Activated B cell treated with CpG ODN at 0.5 μM for 24 hours (primary cell): Measurements from ENCODE around the gene UBXN4. TPM values are rescaled to one million over a fixed set of nuclear protein-coding genes. Genes with fewer than 3 reads are reported as not detected.

Experiments used
- ATAC-seq: fragments of 200-7000 bp; cut with Tn5 transposase; one replicate; pipeline ENCODE4 v1.10.0; 2021; ENCODE audit warnings: low read depth, mild to moderate bottlenecking, moderate library complexity
- CTCF ChIA-PET: fragments of 350-600 bp; sonication (Branson Sonifier 250); formaldehyde crosslinking; loops from one replicate; lab custom pipeline; 2021; ENCODE audit warnings: antibody characterized with exemption; lab: Charles Lee
- POLR2A ChIA-PET: fragments of 350-600 bp; sonication (Branson Sonifier 250); formaldehyde crosslinking; loops from one replicate; lab custom pipeline; 2021; ENCODE audit warnings: antibody characterized with exemption; lab: Charles Lee
- DNase-seq: peaks from one replicate; pipeline ENCODE4 v3.0.0; 2022
- H3K27ac Mint-ChIP-seq: one replicate; pipeline ENCODE4 v1.8.0; 2020; ENCODE audit warnings: mixed read lengths
- H3K27me3 Mint-ChIP-seq: one replicate; pipeline ENCODE4 v1.8.0; 2021; ENCODE audit warnings: mixed read lengths
- H3K36me3 Mint-ChIP-seq: one replicate; pipeline ENCODE4 v1.8.0; 2021; ENCODE audit warnings: low read depth, mixed read lengths
- H3K4me1 Mint-ChIP-seq: one replicate; pipeline ENCODE4 v1.8.0; 2021; ENCODE audit warnings: mixed read lengths
- H3K4me3 Mint-ChIP-seq: one replicate; pipeline ENCODE4 v1.8.0; 2020; ENCODE audit warnings: mild to moderate bottlenecking, mixed read lengths
- H3K9me3 Mint-ChIP-seq: one replicate; pipeline ENCODE4 v1.8.0; 2020; ENCODE audit warnings: mixed read lengths
- intact Hi-C: fragments of 100-400 bp; cut with micrococcal nuclease; formaldehyde crosslinking; loops from one replicate; pipeline ENCODE4 v1.15.1; 2024
- total RNA-seq: library from RNA; stranded (reverse); gene quantifications from 2 replicates; pipeline ENCODE4 v1.2.3, GENCODE V29; 2022
- TF ChIP-seq, protein P1 (sequence below): fragments of 200-600 bp; IDR thresholded peaks from one replicate; pipeline ENCODE4 v1.8.0; 2022; ENCODE audit warnings: antibody characterized with exemption, mild to moderate bottlenecking

Gene UBXN4
- total RNA-seq, 1 donor from 2014 or later = 107 TPM

DNA sequence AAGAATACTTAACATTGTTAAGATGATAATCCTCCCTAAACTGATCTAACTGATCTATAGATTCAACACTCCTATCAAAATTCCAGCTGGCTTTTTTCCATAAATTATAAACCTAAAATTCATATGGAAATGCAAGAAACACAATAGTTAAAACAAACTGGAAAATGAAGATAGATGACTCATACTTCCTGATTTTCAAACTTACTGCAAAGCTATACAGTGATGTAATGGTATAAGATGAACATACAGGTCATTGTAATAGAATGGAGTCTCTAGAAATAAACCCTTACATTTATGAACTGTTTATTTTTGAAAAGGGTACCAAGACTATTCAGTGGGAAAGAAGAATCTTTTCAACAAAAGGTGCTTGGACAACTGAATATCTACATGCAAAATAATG lies 32.3 kb downstream of the UBXN4 start:
- no peaks in the 10 kb centered on the region for H3K4me1 Mint-ChIP-seq
- no peak overlapping the region for H3K4me3 Mint-ChIP-seq
- no peak overlapping the region for H3K27ac Mint-ChIP-seq
- TF ChIP-seq, protein P1, sequence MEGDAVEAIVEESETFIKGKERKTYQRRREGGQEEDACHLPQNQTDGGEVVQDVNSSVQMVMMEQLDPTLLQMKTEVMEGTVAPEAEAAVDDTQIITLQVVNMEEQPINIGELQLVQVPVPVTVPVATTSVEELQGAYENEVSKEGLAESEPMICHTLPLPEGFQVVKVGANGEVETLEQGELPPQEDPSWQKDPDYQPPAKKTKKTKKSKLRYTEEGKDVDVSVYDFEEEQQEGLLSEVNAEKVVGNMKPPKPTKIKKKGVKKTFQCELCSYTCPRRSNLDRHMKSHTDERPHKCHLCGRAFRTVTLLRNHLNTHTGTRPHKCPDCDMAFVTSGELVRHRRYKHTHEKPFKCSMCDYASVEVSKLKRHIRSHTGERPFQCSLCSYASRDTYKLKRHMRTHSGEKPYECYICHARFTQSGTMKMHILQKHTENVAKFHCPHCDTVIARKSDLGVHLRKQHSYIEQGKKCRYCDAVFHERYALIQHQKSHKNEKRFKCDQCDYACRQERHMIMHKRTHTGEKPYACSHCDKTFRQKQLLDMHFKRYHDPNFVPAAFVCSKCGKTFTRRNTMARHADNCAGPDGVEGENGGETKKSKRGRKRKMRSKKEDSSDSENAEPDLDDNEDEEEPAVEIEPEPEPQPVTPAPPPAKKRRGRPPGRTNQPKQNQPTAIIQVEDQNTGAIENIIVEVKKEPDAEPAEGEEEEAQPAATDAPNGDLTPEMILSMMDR = no peak
- ChIA-PET POLR2A (no interaction called here), CTCF (interaction anchor here (0.8 kb wide), 1 partner anchor 24 kb away, joined by 3 read pairs; no protein-coding TSS in a partner anchor)
- DNase-seq = no peak
- no peaks in the 10 kb centered on the region for H3K27me3 Mint-ChIP-seq
- no peak for ATAC-seq
- intact Hi-C loops = no loop called here
- H3K36me3 Mint-ChIP-seq = peaks cover 83% of the 10 kb centered on the region
- H3K9me3 Mint-ChIP-seq = no peaks in the 10 kb centered on the region

DNA sequence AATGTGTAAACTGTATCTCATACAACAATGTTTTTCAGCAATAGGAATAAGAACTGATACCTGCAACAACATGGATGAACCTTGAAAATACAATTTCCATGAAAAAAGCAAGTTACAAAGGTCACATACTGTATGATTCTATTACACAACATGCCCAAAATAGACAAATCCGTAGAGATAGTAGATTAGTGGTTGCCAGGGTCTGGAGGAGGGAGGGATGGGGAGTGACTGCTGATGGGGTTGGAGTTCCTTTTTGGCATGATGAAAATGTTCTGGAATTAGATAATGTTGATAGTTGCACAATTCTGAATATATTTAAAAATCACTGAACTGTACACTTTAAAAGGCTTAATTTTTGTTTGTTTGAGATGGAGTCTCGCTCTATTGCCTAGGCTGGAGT lies 33.8 kb downstream of the UBXN4 start:
- no peaks in the 10 kb centered on the region for H3K4me1 Mint-ChIP-seq
- ChIA-PET POLR2A (no interaction called here), CTCF (no interaction called here)
- H3K27ac Mint-ChIP-seq = no peak overlapping the region
- intact Hi-C loops = no loop called here
- no peak overlapping the region for H3K4me3 Mint-ChIP-seq
- TF ChIP-seq, protein P1 = no peak
- DNase-seq = no peak
- H3K36me3 Mint-ChIP-seq = peaks cover 80% of the 10 kb centered on the region
- no peak for ATAC-seq
- no peaks in the 10 kb centered on the region for H3K9me3 Mint-ChIP-seq
- H3K27me3 Mint-ChIP-seq = no peaks in the 10 kb centered on the region

DNA sequence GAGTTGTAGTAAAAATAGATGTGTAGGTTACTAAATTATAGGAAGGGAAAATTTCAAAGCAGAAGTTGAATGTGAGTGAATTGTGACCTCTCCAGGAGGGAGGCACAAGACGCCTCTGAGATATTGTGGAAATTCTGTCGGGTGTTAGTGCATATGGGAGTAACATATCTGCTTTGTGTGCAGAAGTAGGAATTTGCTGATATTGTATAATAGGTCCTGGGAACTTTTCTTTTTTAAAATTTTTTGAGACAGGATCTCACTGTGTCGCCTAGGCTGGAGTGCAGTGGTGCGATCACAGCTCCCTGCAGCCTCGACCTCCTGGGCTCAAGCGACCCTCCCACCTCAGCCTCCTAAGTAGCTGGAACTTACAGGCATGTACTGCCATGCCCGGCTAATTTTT lies 34.7 kb downstream of the UBXN4 start:
- H3K4me3 Mint-ChIP-seq = no peak overlapping the region
- H3K4me1 Mint-ChIP-seq = no peaks in the 10 kb centered on the region
- ChIA-PET POLR2A (no interaction called here), CTCF (no interaction called here)
- H3K9me3 Mint-ChIP-seq = no peaks in the 10 kb centered on the region
- H3K36me3 Mint-ChIP-seq = peaks cover 84% of the 10 kb centered on the region
- intact Hi-C loops = no loop called here
- no peaks in the 10 kb centered on the region for H3K27me3 Mint-ChIP-seq
- no peak for ATAC-seq
- no peak for DNase-seq
- H3K27ac Mint-ChIP-seq = no peak overlapping the region
- TF ChIP-seq, protein P1 = no peak

DNA sequence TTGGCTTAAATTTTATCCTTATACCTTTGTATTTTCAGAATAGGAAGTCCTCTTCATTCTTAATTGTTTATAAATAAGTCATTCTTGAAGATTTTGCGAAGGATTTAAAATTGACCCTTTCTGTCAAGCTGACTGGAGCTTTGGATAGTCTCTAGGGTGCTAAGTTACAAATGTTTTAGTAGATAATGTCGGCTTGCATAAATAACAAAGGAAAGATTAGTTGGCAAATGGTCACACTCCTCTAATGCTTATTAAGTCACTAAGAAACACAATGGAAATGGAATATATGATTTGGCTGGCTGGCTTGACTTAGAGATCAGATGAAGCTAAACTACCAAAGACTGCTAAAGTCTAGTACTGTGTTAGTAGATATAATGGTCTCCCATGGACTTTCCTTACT lies 40.6 kb downstream of the UBXN4 start:
- Mint-ChIP-seq H3K27me3 (no peaks in the 10 kb centered on the region), H3K4me3 (no peak overlapping the region), H3K36me3 (peaks cover 87% of the 10 kb centered on the region), H3K9me3 (no peaks in the 10 kb centered on the region), H3K27ac (no peak overlapping the region), H3K4me1 (peaks cover 10% of the 10 kb centered on the region)
- intact Hi-C loops = no loop called here
- ATAC-seq (no peak), DNase-seq (no peak)
- CTCF ChIA-PET = interaction anchor here (1.2 kb wide), 1 partner anchor 10 kb away, joined by 4 read pairs; no protein-coding TSS in a partner anchor
- POLR2A ChIA-PET = no interaction called here
- TF ChIP-seq, protein P1 = no peak

DNA sequence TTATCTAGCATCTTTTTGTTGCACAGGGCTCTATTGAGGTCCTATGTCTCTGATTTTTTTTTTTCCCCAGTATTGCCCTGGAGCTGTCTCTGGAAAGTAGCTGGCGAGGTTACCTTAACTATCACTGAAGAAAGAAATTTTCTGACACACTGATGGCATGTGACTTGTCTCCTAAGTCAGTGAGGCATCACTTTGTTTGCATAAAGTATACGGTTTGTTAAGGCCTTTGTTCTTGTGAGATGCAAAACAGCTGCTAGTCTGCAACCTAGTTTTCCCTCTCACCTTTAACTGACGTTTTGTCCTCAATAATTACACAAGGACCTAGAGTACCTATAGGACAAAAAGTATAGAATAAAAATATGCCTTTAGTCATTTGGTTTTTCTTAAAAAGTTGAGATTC lies 41.8 kb downstream of the UBXN4 start:
- Mint-ChIP-seq H3K4me3 (no peak overlapping the region), H3K9me3 (no peaks in the 10 kb centered on the region), H3K27me3 (no peaks in the 10 kb centered on the region), H3K36me3 (peaks cover 79% of the 10 kb centered on the region), H3K4me1 (peaks cover 10% of the 10 kb centered on the region), H3K27ac (no peak overlapping the region)
- CTCF ChIA-PET = no interaction called here
- POLR2A ChIA-PET = no interaction called here
- TF ChIP-seq, protein P1 = no peak
- DNase-seq (no peak), ATAC-seq (no peak)
- intact Hi-C loops = no loop called here
